HUES6 (cell line): ENCODE measurements around the gene ARHGEF17.

Source experiments
- H3K27ac ChIP-seq: 2 replicates; pipeline ENCODE4 v1.7.0; 2013; ENCODE audit warnings: low read depth, mild to moderate bottlenecking, low read length, inconsistent platforms
- H3K27me3 ChIP-seq: 2 replicates; pipeline ENCODE4 v1.6.1; 2013; ENCODE audit warnings: low read length; ENCODE audit not compliant: control insufficient read depth, insufficient read depth
- H3K36me3 ChIP-seq: 2 replicates; pipeline ENCODE4 v1.6.1; 2013; ENCODE audit warnings: low read length; ENCODE audit not compliant: control insufficient read depth, insufficient read depth
- H3K4me1 ChIP-seq: 2 replicates; pipeline ENCODE4 v1.6.1; 2013; ENCODE audit warnings: low read length; ENCODE audit not compliant: control insufficient read depth, insufficient read depth
- H3K4me3 ChIP-seq: 2 replicates; pipeline ENCODE4 v1.5.1; 2013; ENCODE audit warnings: low read depth, low read length
- H3K9ac ChIP-seq: one replicate; pipeline ENCODE4 v1.6.1; 2013; ENCODE audit warnings: mild to moderate bottlenecking, low read length
- H3K9me3 ChIP-seq: 2 replicates; pipeline ENCODE4 v1.6.1; 2013; ENCODE audit warnings: low read depth, low read length; ENCODE audit not compliant: control insufficient read depth, insufficient read depth

Gene ARHGEF17

GRCh38 chr11:73274722-73275380, 33.2 kb upstream of the ARHGEF17 start:
- Histone ChIP-seq H3K36me3 (no peaks in the 10 kb centered on the region), H3K4me1 (peaks cover 36% of the 10 kb centered on the region), H3K27me3 (no peaks in the 10 kb centered on the region), H3K9me3 (no peaks in the 10 kb centered on the region), H3K4me3 (no peak overlapping the region), H3K27ac (no peak overlapping the region), H3K9ac (no peak overlapping the region)

- Histone ChIP-seq H3K9ac (no peak overlapping the region), H3K36me3 (no peaks in the 10 kb centered on the region), H3K4me3 (no peak overlapping the region), H3K4me1 (peaks cover 30% of the 10 kb centered on the region), H3K9me3 (no peaks in the 10 kb centered on the region), H3K27ac (no peak overlapping the region), H3K27me3 (no peaks in the 10 kb centered on the region)
These were observed 32.7 kb upstream of the ARHGEF17 start for GRCh38 chr11:73275381-73275750.

GRCh38 chr11:73277467-73277866, 30.6 kb upstream of the ARHGEF17 start:
- Histone ChIP-seq H3K9me3 (no peaks in the 10 kb centered on the region), H3K4me1 (peaks cover 13% of the 10 kb centered on the region), H3K27ac (no peak overlapping the region), H3K9ac (no peak overlapping the region), H3K4me3 (no peak overlapping the region), H3K36me3 (no peaks in the 10 kb centered on the region), H3K27me3 (no peaks in the 10 kb centered on the region)

- Histone ChIP-seq H3K36me3 (no peaks in the 10 kb centered on the region), H3K9ac (no peak overlapping the region), H3K27ac (no peak overlapping the region), H3K9me3 (no peaks in the 10 kb centered on the region), H3K4me3 (no peak overlapping the region), H3K4me1 (peaks cover 3% of the 10 kb centered on the region; the same call in 1 of the 2 replicates), H3K27me3 (no peaks in the 10 kb centered on the region)
These were observed 27.4 kb upstream of the ARHGEF17 start for GRCh38 chr11:73280626-73281025.

GRCh38 chr11:73281201-73281741, 26.8 kb upstream of the ARHGEF17 start:
- H3K9ac ChIP-seq: no peak overlapping the region
- no peak overlapping the region for H3K27ac ChIP-seq
- no peaks in the 10 kb centered on the region for H3K9me3 ChIP-seq
- H3K4me1 ChIP-seq: peaks cover 3% of the 10 kb centered on the region; the same call in 1 of the 2 replicates
- H3K4me3 ChIP-seq: no peak overlapping the region
- H3K27me3 ChIP-seq: no peaks in the 10 kb centered on the region
- H3K36me3 ChIP-seq: no peaks in the 10 kb centered on the region

GRCh38 chr11:73281796-73282660, 26.0 kb upstream of the ARHGEF17 start:
- Histone ChIP-seq H3K4me3 (no peak overlapping the region), H3K27ac (no peak overlapping the region), H3K9ac (no peak overlapping the region), H3K27me3 (no peaks in the 10 kb centered on the region), H3K36me3 (no peaks in the 10 kb centered on the region), H3K4me1 (peaks cover 3% of the 10 kb centered on the region; the same call in 1 of the 2 replicates), H3K9me3 (no peaks in the 10 kb centered on the region)

- no peaks in the 10 kb centered on the region for H3K27me3 ChIP-seq
- H3K4me1 ChIP-seq: no peaks in the 10 kb centered on the region
- H3K9ac ChIP-seq: no peak overlapping the region
- H3K4me3 ChIP-seq: no peak overlapping the region
- no peaks in the 10 kb centered on the region for H3K9me3 ChIP-seq
- no peaks in the 10 kb centered on the region for H3K36me3 ChIP-seq
- H3K27ac ChIP-seq: no peak overlapping the region
These were observed 24.6 kb upstream of the ARHGEF17 start for GRCh38 chr11:73283276-73284000.

GRCh38 chr11:73284106-73284505, 24.0 kb upstream of the ARHGEF17 start:
- H3K9me3 ChIP-seq: no peaks in the 10 kb centered on the region
- H3K36me3 ChIP-seq: no peaks in the 10 kb centered on the region
- no peak overlapping the region for H3K9ac ChIP-seq
- no peaks in the 10 kb centered on the region for H3K27me3 ChIP-seq
- peaks cover 5% of the 10 kb centered on the region for H3K4me1 ChIP-seq
- no peak overlapping the region for H3K4me3 ChIP-seq
- no peak overlapping the region for H3K27ac ChIP-seq

GRCh38 chr11:73285721-73286120, 22.4 kb upstream of the ARHGEF17 start:
- H3K4me3 ChIP-seq: no peak overlapping the region
- no peak overlapping the region for H3K9ac ChIP-seq
- H3K4me1 ChIP-seq: peaks cover 7% of the 10 kb centered on the region
- no peaks in the 10 kb centered on the region for H3K27me3 ChIP-seq
- H3K36me3 ChIP-seq: no peaks in the 10 kb centered on the region
- no peaks in the 10 kb centered on the region for H3K9me3 ChIP-seq
- H3K27ac ChIP-seq: no peak overlapping the region

- no peak overlapping the region for H3K4me3 ChIP-seq
- no peaks in the 10 kb centered on the region for H3K27me3 ChIP-seq
- no peak overlapping the region for H3K27ac ChIP-seq
- no peak overlapping the region for H3K9ac ChIP-seq
- no peaks in the 10 kb centered on the region for H3K36me3 ChIP-seq
- peaks cover 7% of the 10 kb centered on the region for H3K4me1 ChIP-seq
- H3K9me3 ChIP-seq: no peaks in the 10 kb centered on the region
These were observed 21.8 kb upstream of the ARHGEF17 start for GRCh38 chr11:73286240-73286810.
